Ramos (cell line): ENCODE measurements around the gene RPRD2.

Source experiments
- in situ Hi-C: fragments of 300-500 bp; cut with MboI; formaldehyde crosslinking; loops from one replicate; pipeline ENCODE4 v1.14.3; 2022; ENCODE audit warnings: low sequenced_read_pairs; ENCODE audit not compliant: unreplicated experiment

The RPRD2 gene

GRCh38 chr1:150464422-150464826 lies 100.5 kb downstream of the RPRD2 start:
- in situ Hi-C loops: loop anchor here (5.0 kb wide), 1 partner anchor 68 kb away; no protein-coding TSS in a partner anchor

GRCh38 chr1:150466964-150467363 lies 103.0 kb downstream of the RPRD2 start:
- in situ Hi-C loops: no loop called here

DNA sequence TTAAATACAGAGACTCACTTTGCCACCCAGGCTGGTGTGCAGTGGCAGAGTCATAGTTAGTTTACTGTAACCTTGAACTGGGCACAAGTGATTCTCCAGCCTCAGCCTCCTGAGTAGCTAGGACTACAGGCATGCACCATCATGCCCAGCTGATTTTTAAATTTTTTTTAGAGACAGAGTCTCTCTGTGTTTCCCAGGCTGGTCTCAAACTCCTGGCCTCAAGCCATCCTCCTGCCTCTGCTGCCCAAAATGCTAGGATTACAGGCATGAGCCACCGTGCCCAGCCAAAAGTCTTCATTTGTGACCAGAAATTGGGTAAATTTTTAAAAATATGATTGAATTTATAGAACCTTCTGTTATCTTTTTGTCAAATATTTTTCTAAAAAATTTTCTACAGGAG lies 105.3 kb downstream of the RPRD2 start:
- in situ Hi-C loops: no loop called here

GRCh38 chr1:150472601-150473200 lies 108.8 kb downstream of the RPRD2 start:
- in situ Hi-C loops: no loop called here

DNA sequence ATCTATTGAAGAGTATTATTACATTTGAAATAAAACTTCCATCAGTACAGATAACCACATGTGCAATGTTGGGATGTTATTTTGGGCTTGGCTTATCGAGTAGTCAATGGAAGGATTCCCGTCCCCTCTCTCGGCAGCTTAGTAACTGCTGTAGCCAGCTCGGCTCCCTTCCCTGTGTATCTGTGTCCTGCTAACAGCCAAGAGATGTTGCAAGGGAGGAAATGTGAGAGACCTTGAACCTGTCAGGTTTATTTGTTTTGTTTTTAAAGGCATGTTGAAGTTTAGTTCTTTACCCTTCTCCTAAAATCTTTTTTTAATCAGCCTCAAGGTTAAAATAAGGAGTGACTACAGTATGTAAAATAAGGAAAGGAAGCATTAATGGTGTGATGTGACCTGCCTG lies 109.7 kb downstream of the RPRD2 start:
- in situ Hi-C loops: no loop called here

DNA sequence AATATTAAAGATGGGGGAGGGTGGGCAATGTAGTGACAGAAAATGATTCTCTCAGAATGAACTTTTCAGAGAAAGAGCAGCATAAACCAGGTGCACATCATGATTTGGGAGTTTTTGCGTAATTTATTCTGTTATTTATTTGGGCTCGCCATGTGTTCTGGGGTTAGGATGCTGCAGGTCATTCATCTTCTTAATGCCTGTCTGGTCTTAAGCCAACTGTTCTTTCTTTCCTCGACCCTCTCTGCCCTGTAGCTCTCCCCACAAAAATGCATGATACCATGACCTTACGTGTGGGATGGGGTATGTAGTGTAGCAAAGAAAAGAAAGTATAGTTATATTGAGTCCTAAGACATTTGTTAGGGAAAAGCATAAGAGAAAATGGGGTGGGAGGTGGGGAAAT lies 110.9 kb downstream of the RPRD2 start:
- in situ Hi-C loops: no loop called here

- in situ Hi-C loops: no loop called here
Observed at GRCh38 chr1:150476754-150477153, 112.8 kb downstream of the RPRD2 start.

DNA sequence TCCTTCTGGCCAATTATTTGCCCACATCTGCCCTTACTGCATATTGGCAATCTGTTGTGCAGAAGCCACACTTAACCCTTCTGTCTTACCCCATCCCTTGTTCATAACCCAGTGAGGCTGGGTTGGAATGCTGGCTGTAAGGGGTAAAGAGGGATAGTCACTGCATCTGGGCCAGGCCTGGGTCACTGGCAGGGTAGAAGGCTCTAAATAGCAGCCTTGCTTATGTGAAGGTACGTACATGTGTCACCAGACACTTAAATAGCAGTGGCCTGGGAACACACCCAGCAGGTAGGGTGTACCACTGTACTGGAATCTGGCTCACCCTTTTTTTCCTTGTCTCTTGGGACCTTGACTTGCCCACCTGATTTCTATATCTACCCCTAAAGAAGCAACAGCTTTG lies 113.4 kb downstream of the RPRD2 start:
- in situ Hi-C loops: no loop called here

GRCh38 chr1:150477733-150478132 lies 113.8 kb downstream of the RPRD2 start:
- in situ Hi-C loops: no loop called here

- in situ Hi-C loops: no loop called here
Observed at GRCh38 chr1:150479370-150479769, 115.4 kb downstream of the RPRD2 start.

DNA sequence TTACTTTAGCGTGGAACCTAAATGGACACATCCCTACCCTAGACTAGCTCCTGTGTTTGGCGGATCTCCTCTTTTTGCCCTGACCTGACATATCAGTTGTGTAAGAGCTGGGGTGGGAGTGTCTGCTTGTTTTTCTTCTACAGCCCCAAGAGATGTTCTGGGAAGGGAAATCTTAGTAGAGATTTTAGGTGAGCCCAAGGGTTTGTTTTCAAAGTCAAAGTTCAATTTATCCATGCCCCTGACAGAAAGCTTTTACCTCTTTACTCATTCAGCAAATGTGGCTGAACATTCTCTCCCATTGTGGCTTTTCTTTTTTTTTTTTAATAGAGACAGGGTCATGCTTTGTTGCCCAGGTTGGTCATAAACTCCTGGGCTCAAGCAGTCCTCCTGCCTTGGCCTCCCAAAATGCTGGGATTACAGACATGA lies 116.0 kb downstream of the RPRD2 start:
- in situ Hi-C loops: no loop called here

DNA sequence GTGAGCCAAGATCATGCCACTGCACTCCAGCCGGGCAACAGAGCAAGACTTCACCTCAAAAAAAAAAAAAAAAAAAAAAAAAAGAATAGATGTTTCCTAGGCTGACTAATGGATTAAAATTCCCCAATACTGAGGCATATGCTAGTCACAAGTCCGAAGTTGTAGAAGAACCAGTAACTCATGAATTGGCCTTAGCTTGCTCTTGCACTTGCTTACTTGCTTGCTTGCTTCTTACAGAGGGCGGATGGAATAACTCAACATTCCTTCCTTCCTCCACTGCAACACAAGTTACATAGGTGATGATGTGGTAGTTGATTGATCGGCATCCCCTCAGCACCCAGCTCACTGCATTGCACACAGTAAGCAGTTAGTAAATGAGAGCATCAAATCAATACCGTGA lies 120.5 kb downstream of the RPRD2 start:
- in situ Hi-C loops: no loop called here

DNA sequence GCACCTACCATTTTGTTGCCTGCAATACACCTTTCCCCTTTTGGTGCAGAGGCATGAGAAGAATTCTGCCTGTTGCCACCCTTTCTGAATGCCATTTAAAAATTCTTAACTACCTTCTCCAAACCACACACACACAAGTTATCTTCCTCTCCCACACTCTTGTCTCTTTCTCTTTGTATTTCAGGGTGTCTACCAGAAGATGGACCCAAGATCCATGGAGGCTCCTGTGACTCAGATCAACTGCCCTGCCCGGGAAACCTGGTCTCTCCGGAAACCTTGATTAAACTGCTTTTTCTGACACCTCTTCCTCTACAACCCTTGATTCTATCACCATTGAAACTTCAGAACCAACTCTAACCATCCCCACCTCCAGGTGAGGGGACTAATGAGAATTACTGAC lies 120.9 kb downstream of the RPRD2 start:
- in situ Hi-C loops: no loop called here

GRCh38 chr1:150486966-150487762 lies 123.2 kb downstream of the RPRD2 start, which contains the start of gene TARS2:
TSS of gene TARS2 (plus strand) at chr1:150487419. CDS start at chr1:150487451, 32 bp downstream.
- in situ Hi-C loops: no loop called here

- in situ Hi-C loops: no loop called here
Observed at GRCh38 chr1:150487763-150488115, 123.8 kb downstream of the RPRD2 start.

DNA sequence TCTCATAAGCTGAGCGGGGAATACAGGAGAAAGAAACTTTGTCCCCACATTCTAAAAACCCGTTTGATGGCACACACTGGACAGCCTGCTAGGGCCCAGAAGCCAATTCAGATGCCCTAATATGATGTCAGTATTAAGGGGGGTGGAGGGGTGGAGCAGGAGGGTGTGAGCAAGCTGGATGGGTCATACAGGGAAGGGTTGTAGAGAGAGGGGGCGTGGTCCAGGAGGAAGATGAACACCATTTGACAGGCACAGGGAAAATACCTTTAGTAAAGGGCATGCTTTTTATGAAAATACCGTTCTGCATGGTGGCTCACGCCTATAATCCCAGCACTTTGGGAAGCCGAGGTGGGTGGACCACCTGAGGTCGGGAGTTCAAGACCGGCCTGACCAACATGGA lies 129.2 kb downstream of the RPRD2 start:
- in situ Hi-C loops: no loop called here

- in situ Hi-C loops: no loop called here
Observed at GRCh38 chr1:150498342-150498741, 134.4 kb downstream of the RPRD2 start.

DNA sequence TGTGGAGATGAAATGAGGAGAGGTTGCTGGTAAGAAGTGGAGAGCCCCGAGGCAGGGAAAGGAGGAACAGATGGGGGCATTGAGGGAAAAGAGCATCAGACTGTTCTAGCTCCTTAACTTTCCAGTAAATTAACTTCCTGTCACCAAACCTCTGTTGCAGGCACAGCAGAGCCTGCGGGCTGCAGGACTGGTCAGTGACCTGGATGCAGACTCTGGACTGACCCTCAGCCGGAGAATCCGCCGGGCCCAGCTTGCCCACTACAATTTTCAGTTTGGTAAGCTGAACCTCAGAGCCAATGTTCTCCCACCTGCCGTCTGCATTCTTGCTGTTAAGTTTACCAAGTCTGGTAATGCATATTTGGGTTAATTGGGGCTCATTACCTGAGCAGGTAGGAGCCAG lies 141.5 kb downstream of the RPRD2 start:
- in situ Hi-C loops: no loop called here

DNA sequence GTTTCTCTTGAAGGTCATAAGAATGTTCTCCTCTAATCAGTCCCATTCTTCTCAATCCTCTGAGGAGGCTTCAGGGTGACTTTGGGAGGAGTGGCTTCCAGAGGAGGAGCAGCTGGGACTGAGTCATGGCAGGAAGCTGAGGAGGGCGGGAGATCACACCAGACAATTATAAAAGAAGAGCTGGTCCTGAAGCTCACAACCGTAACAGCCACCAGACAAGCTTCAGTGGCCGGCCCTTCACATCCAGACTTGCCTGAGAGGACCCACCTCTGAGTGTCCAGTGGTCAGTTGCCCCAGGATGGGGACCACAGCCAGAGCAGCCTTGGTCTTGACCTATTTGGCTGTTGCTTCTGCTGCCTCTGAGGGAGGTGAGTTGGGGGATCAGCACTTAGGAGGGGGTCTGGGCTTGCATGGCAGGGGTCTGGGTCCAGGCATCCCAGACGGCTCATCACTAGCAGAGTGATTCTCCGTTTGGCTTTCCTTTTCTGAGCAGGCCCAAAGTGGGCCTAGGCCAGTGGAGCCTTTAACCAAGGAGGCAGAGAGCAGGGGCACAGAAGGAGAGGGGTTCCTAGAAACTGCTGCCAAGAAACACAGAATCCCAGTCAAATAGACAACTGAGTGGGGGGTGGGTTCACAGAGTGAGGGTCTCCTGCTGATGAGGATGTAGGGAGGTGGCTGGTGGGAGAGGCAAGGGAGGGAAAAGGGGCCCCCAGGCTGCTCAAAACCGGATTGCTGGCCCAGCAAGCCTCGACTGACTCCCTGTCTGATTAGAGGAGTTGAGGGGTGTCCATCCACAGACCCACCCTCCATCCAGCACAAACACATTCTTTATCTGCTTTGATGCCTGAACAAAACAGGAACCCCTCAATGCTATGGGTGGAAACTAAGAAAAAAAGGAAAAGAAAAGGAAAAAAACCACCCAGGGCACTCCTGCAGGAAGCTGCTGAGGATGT lies 144.2 kb downstream of the RPRD2 start, which contains the start of gene ECM1:
TSS of gene ECM1 (plus strand) at position 198 of the 953 bp plus-strand sequence. CDS start at position 299, 101 bp downstream.
- in situ Hi-C loops: no loop called here

DNA sequence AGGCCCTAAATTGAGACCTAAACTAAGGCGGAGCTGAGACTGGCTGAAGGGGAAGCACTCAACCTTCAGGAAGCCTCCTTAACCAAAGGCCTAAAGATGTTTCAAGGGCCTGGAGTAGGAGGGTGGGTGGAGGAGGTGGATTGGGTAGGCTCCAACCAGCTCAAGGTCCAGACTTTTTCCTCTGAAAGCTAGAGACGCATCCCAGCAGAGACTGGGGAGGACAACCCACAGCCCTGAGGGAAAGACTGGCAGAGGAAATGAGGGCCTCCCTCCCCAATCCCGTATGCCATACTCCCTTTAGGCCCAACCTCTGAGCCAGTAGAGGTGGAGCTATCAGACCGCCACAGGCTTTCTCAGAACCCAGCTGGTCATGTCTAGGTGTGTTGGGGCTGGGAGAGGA lies 145.0 kb downstream of the RPRD2 start:
- in situ Hi-C loops: no loop called here

- in situ Hi-C loops: no loop called here
Observed at GRCh38 chr1:150511551-150511950, 147.6 kb downstream of the RPRD2 start.
